MM.1S (cell line): ENCODE data around the gene CDH5.

Experiments
- DNase-seq: peaks from one replicate; pipeline ENCODE4 v3.0.0-alpha.2; 2015
- H2AFZ ChIP-seq: fragments of 300-600 bp; sonication (generic); 2 replicates; pipeline ENCODE4 v1.6.0; 2016; ENCODE audit warnings: antibody characterized with exemption, low read length
- H3F3A ChIP-seq: fragments of 300-600 bp; sonication (generic); 2 replicates; pipeline ENCODE4 v1.6.1; 2016; ENCODE audit warnings: mild to moderate bottlenecking, antibody characterized with exemption, low read length, moderate library complexity, mixed read lengths; ENCODE audit not compliant: insufficient read depth
- H3K27ac ChIP-seq: fragments of 300-600 bp; sonication (generic); 2 replicates; pipeline ENCODE4 v1.5.1; 2016; ENCODE audit warnings: mild to moderate bottlenecking, low read length
- H3K27me3 ChIP-seq: fragments of 300-600 bp; sonication (generic); replicated peaks from 2 replicates; pipeline ENCODE4 v1.6.0; 2016; ENCODE audit warnings: low read length; ENCODE audit not compliant: insufficient read depth
- H3K36me3 ChIP-seq: fragments of 300-600 bp; sonication (generic); replicated peaks from 2 replicates; pipeline ENCODE4 v1.6.1; 2016; ENCODE audit warnings: mild to moderate bottlenecking, low read length, mixed read lengths; ENCODE audit not compliant: insufficient read depth
- H3K4me1 ChIP-seq: fragments of 300-600 bp; sonication (generic); 2 replicates; pipeline ENCODE4 v1.6.1; 2016; ENCODE audit warnings: low read length, mixed read lengths
- H3K4me2 ChIP-seq: fragments of 300-600 bp; sonication (generic); 2 replicates; pipeline ENCODE4 v1.6.0; 2016; ENCODE audit warnings: low read depth, low read length
- H3K4me3 ChIP-seq: fragments of 300-600 bp; sonication (generic); 2 replicates; pipeline ENCODE4 v1.5.1; 2016; ENCODE audit warnings: low read length, mixed read lengths
- H3K79me2 ChIP-seq: fragments of 300-600 bp; sonication (generic); 2 replicates; pipeline ENCODE4 v1.6.1; 2016; ENCODE audit warnings: mixed run types, low read length, mixed read lengths
- H3K9ac ChIP-seq: fragments of 300-600 bp; sonication (generic); 2 replicates; pipeline ENCODE4 v1.6.1; 2016; ENCODE audit warnings: low read length, mixed read lengths
- H3K9me2 ChIP-seq: fragments of 300-600 bp; sonication (generic); replicated peaks from 2 replicates; pipeline ENCODE4 v1.6.1; 2016; ENCODE audit warnings: mild to moderate bottlenecking, low read length, mixed read lengths; ENCODE audit not compliant: insufficient read depth
- H3K9me3 ChIP-seq: fragments of 300-600 bp; sonication (generic); replicated peaks from 2 replicates; pipeline ENCODE4 v1.6.1; 2016; ENCODE audit warnings: mild to moderate bottlenecking, low read length, mixed read lengths; ENCODE audit not compliant: insufficient read depth
- H4K20me1 ChIP-seq: fragments of 300-600 bp; sonication (generic); 2 replicates; pipeline ENCODE4 v1.6.1; 2016; ENCODE audit warnings: mild to moderate bottlenecking, low read length, moderate library complexity, mixed read lengths; ENCODE audit not compliant: insufficient read depth
- CTCF ChIP-seq: fragments of 300-600 bp; sonication (generic); IDR thresholded peaks from 2 replicates; pipeline ENCODE4 v1.5.1; 2016; ENCODE audit warnings: antibody characterized with exemption, low read length, mixed read lengths
- EZH2 ChIP-seq: fragments of 300-600 bp; sonication (generic); optimal IDR thresholded peaks from 2 replicates; pipeline ENCODE3; 2017; ENCODE audit warnings: low read depth, mild to moderate bottlenecking, antibody characterized with exemption, low read length, mixed read lengths
- EZH2phosphoT487 ChIP-seq: fragments of 300-600 bp; sonication (generic); IDR thresholded peaks from 2 replicates; pipeline ENCODE4 v1.6.1; 2018; ENCODE audit warnings: antibody characterized with exemption, low read length

The CDH5 gene

GRCh38 chr16:66397736-66398433 lies 31.4 kb downstream of the CDH5 start:
- no peak for DNase-seq
- Histone ChIP-seq H3K4me2 (no peak overlapping the region), H2AFZ (no peak overlapping the region), H3K9ac (no peak overlapping the region), H3K9me2 (no peaks in the 10 kb centered on the region), H3K36me3 (no peaks in the 10 kb centered on the region), H3K27ac (no peak overlapping the region), H3K79me2 (no peaks in the 10 kb centered on the region), H3K4me3 (no peak overlapping the region), H3K4me1 (no peaks in the 10 kb centered on the region), H3K27me3 (no peaks in the 10 kb centered on the region), H3K9me3 (no peaks in the 10 kb centered on the region), H3F3A (no peaks in the 10 kb centered on the region), H4K20me1 (no peaks in the 10 kb centered on the region)
- TF ChIP-seq CTCF: no peak
- TF ChIP-seq EZH2phosphoT487: no peak

- no peak overlapping the region for H2AFZ ChIP-seq
Observed at GRCh38 chr16:66399031-66399430, 32.5 kb downstream of the CDH5 start.

GRCh38 chr16:66399930-66400329 lies 33.4 kb downstream of the CDH5 start:
- Histone ChIP-seq H3K27ac (no peak overlapping the region), H3K27me3 (0 out of 2 replicates have a peak, but pooled peaks cover 5% of the 10 kb centered on the region), H3F3A (no peaks in the 10 kb centered on the region), H3K79me2 (no peaks in the 10 kb centered on the region), H3K4me2 (no peak overlapping the region), H3K9me3 (no peaks in the 10 kb centered on the region), H2AFZ (no peak overlapping the region), H3K9ac (no peak overlapping the region), H4K20me1 (no peaks in the 10 kb centered on the region), H3K36me3 (no peaks in the 10 kb centered on the region), H3K4me3 (no peak overlapping the region), H3K4me1 (no peaks in the 10 kb centered on the region), H3K9me2 (no peaks in the 10 kb centered on the region)
- no peak for DNase-seq
- TF ChIP-seq CTCF: no peak
- TF ChIP-seq EZH2: no peak
- TF ChIP-seq EZH2phosphoT487: no peak

More at GRCh38 chr16:66399031-66399430, 32.5 kb downstream of the CDH5 start:
- Histone ChIP-seq H3K4me3 (no peak overlapping the region), H3K9me2 (no peaks in the 10 kb centered on the region), H3K9ac (no peak overlapping the region), H3K4me2 (no peak overlapping the region), H3K4me1 (no peaks in the 10 kb centered on the region), H4K20me1 (no peaks in the 10 kb centered on the region), H3K9me3 (no peaks in the 10 kb centered on the region), H3K79me2 (no peaks in the 10 kb centered on the region), H3K27ac (no peak overlapping the region), H3K27me3 (no peaks in the 10 kb centered on the region), H3F3A (no peaks in the 10 kb centered on the region), H3K36me3 (no peaks in the 10 kb centered on the region)
- no peak for TF ChIP-seq EZH2phosphoT487
- TF ChIP-seq EZH2: no peak
- no peak for TF ChIP-seq CTCF
- DNase-seq: no peak
